Lung (tissue), 12 donors: ENCODE data around the gene ZNF827. TPM values are rescaled to one million over a fixed set of nuclear protein-coding genes. Genes with fewer than 3 reads are reported as not detected.
A peak's percentile ranks its signal among the peaks of the same experiment; 100 is the strongest.

Source experiments
- ATAC-seq: fragments of 200-7000 bp; cut with Tn5 transposase; one replicate; pipeline ENCODE4 v1.9.1; 2020; ENCODE audit warnings: moderate number of reproducible peaks; ENCODE audit not compliant: insufficient read depth, low FRiP score
- DNase-seq, 3 donors: peaks; one replicate each; pipeline ENCODE4 v3.0.0-alpha.2; 2013 to 2017
- H3K27ac ChIP-seq, 2 donors: one replicate each; pipeline ENCODE4 v1.5.1; 2013; ENCODE audit warnings: mild to moderate bottlenecking in 2 of 2, moderate library complexity in 2 of 2, control low read depth in 1 of 2, inconsistent platforms in 1 of 2, low read depth in 1 of 2, low read length in 1 of 2
- H3K27me3 ChIP-seq, 3 donors: one replicate each; pipeline ENCODE4 v1.5.1; 2013; ENCODE audit warnings: low read length in 2 of 3; ENCODE audit not compliant: control insufficient read depth in 3 of 3, insufficient read depth in 3 of 3
- H3K36me3 ChIP-seq, 4 donors: one replicate each; pipeline ENCODE4 v1.5.1; 2013; ENCODE audit warnings: low read length in 4 of 4, mild to moderate bottlenecking in 1 of 4, moderate library complexity in 1 of 4; ENCODE audit not compliant: control insufficient read depth in 4 of 4, insufficient read depth in 4 of 4
- H3K4me1 ChIP-seq, 5 donors: one replicate each; pipeline ENCODE4 v1.5.1; 2013; ENCODE audit warnings: low read length in 5 of 5, mild to moderate bottlenecking in 2 of 5, moderate library complexity in 1 of 5; ENCODE audit not compliant: control insufficient read depth in 5 of 5, insufficient read depth in 5 of 5
- H3K4me3 ChIP-seq: one replicate; pipeline ENCODE4 v1.5.1; 2013; ENCODE audit warnings: mild to moderate bottlenecking, control low read depth, moderate library complexity
- H3K9ac ChIP-seq, 2 donors: one replicate each; pipeline ENCODE4 v1.5.1; 2013; ENCODE audit warnings: low read length in 2 of 2, control low read depth in 1 of 2; ENCODE audit not compliant: insufficient read depth in 1 of 2
- H3K9me3 ChIP-seq, 4 donors: one replicate each; pipeline ENCODE4 v1.5.1; 2013; ENCODE audit warnings: low read length in 3 of 4, mild to moderate bottlenecking in 1 of 4, moderate library complexity in 1 of 4; ENCODE audit not compliant: control insufficient read depth in 4 of 4, insufficient read depth in 3 of 4
- WGBS, 2 donors: extraction: QIAGEN DNeasy Blood & Tissue Kit; methylation state at CpG; one replicate each; pipeline ENCODE4 v1.1.7; 2013; 5-methylcytosine and 5-hydroxymethylcytosine counted together
- polyA plus RNA-seq, 2 donors: library from polyadenylated mRNA; stranded (reverse); fragments of 200-250 nt; gene quantifications; one replicate each; pipeline ENCODE4 v1.2.1, GENCODE V29; 2013
- total RNA-seq, 2 donors: library from RNA; depleted of rRNA in 1 of 2; stranded (reverse); fragments of >200 nt in 1 of 2; gene quantifications; one replicate each; pipeline ENCODE4 v1.2.1, GENCODE V29; 2014 to 2021
- TF ChIP-seq, protein P1 (sequence below): IDR thresholded peaks from 2 replicates; pipeline ENCODE4 v1.5.1; 2012; ENCODE audit warnings: mild to moderate bottlenecking; ENCODE audit errors: control extremely low read depth, extremely low read depth
- donor health status: control.
- donor health status: control.
- donor health status: Bipolar disorder and iron deficiency.
- donor health status: healthy.
- donor health status: DM: yes; HTN: yes; CAD: no.

Gene ZNF827
- total and polyA plus RNA-seq, 4 donors: 2.7 to 27.4 (median 8.2) TPM

DNA sequence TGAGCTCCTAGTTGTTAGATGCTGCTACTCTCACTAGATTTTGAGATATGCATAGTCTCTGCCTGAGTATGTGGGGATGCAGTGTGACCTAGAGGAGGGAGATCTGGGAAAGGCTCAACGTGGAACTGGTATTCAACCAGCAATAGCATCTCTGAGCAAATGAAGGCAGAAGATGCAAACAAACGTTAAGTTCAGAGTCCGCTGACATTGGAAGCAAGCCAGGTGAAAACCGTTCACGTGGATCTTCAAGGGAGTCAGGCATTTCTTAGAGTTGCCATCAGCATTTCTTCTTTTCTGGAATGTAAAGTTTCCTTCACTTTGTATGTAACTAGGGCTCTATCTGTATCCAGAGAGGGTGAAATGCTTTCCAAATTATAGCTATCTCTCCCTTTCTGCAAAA lies 198.8 kb downstream of the ZNF827 start:
- WGBS, 2 donors: 51 to 78% methylated on average over 5 of the region's 5 CpGs
- ATAC-seq (no peak), DNase-seq (peak in 1 of 3 donors; percentile 11)
- Histone ChIP-seq H3K4me1 (peaks cover 3 to 23% (median 12%) of the 10 kb centered on the region in 5 donors), H3K27ac (no peak overlapping the region), H3K9me3 (peaks cover 0 to 3% (median 0%) of the 10 kb centered on the region in 4 donors), H3K9ac (no peak overlapping the region), H3K36me3 (no peaks in the 10 kb centered on the region), H3K27me3 (no peaks in the 10 kb centered on the region), H3K4me3 (no peak overlapping the region)
- TF ChIP-seq, protein P1, sequence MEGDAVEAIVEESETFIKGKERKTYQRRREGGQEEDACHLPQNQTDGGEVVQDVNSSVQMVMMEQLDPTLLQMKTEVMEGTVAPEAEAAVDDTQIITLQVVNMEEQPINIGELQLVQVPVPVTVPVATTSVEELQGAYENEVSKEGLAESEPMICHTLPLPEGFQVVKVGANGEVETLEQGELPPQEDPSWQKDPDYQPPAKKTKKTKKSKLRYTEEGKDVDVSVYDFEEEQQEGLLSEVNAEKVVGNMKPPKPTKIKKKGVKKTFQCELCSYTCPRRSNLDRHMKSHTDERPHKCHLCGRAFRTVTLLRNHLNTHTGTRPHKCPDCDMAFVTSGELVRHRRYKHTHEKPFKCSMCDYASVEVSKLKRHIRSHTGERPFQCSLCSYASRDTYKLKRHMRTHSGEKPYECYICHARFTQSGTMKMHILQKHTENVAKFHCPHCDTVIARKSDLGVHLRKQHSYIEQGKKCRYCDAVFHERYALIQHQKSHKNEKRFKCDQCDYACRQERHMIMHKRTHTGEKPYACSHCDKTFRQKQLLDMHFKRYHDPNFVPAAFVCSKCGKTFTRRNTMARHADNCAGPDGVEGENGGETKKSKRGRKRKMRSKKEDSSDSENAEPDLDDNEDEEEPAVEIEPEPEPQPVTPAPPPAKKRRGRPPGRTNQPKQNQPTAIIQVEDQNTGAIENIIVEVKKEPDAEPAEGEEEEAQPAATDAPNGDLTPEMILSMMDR: no peak

DNA sequence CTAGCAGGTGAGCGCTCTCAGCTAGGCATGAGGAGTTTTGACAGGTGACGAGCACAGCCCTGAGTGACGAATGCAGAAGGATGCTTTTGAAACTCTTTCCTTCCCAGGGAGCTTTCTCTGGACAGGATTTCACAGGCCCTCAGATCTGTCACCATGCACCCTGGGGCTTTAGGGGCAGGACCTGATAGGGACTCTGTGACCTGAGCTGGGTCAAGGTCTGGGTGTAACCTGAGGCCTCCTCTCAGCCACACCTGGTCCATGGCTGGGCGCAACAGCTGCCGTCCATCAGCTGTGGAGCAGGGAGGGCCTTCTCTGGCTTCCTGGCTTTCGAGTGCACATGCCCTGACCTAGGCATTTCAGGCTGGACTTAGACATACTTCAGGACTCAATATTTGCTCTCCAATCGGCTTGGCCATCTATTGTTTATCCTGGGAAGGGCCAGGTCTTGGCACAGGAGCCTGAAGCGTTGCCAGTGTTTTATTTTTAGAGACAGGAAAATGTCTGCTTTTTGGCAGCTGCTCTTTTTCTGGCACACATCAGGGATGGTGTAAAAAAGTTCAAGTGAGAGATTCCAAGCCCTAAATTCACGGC lies 202.3 kb downstream of the ZNF827 start:
- TF ChIP-seq, protein P1: no peak
- DNase-seq (peak; percentile 61 to 79 (median 61)), ATAC-seq (peak; percentile 16)
- Histone ChIP-seq H3K27me3 (no peaks in the 10 kb centered on the region), H3K36me3 (no peaks in the 10 kb centered on the region), H3K27ac (peak overlapping the region; percentile 88 to 91), H3K4me1 (peaks cover 12 to 29% (median 22%) of the 10 kb centered on the region in 5 donors), H3K9me3 (peaks cover 0 to 3% (median 0%) of the 10 kb centered on the region in 4 donors), H3K9ac (no peak overlapping the region), H3K4me3 (no peak overlapping the region)
- WGBS, 2 donors: 42 to 61% methylated on average over 9 of the region's 9 CpGs

- DNase-seq (no peak), ATAC-seq (no peak)
- peaks cover 13 to 30% (median 22%) of the 10 kb centered on the region in 5 donors for H3K4me1 ChIP-seq
- TF ChIP-seq, protein P1: no peak
- no peaks in the 10 kb centered on the region for H3K36me3 ChIP-seq
- no peak overlapping the region for H3K4me3 ChIP-seq
- peaks cover 0 to 3% (median 0%) of the 10 kb centered on the region in 4 donors for H3K9me3 ChIP-seq
- 74 to 77% methylated on average over 4 of the region's 4 CpGs for WGBS, 2 donors
- no peak overlapping the region for H3K9ac ChIP-seq
- peak overlapping the region; percentile 88 to 91 for H3K27ac ChIP-seq
- no peaks in the 10 kb centered on the region for H3K27me3 ChIP-seq
Observed at GRCh38 chr4:145735827-145736226, 202.8 kb downstream of the ZNF827 start.

DNA sequence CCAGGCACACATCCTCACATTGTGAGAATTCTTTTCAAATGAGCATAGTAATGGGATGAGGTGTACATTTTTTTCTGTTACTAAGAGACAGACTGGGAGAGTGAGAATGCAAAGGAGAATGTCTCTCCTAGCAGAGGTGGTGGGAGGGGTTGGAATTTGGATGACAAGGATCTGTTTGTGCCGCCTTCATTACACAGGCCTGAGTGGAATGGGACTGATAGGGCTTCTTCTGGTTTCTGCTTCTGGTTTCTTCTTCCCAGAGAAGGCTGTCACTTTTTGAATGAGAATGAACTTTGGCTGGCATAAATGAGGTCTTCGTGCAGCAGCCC lies 203.3 kb downstream of the ZNF827 start:
- H3K27me3 ChIP-seq: no peaks in the 10 kb centered on the region
- H3K9ac ChIP-seq: no peak overlapping the region
- H3K9me3 ChIP-seq: peaks cover 0 to 3% (median 0%) of the 10 kb centered on the region in 4 donors
- peak overlapping the region; percentile 91 to 94 for H3K27ac ChIP-seq
- ATAC-seq: no peak
- WGBS, 2 donors: 59 to 83% methylated on average over 2 of the region's 2 CpGs
- peak in 2 of 3 donors; percentile 22 to 35 for DNase-seq
- TF ChIP-seq, protein P1: no peak
- H3K36me3 ChIP-seq: no peaks in the 10 kb centered on the region
- H3K4me1 ChIP-seq: peaks cover 13 to 30% (median 22%) of the 10 kb centered on the region in 5 donors
- no peak overlapping the region for H3K4me3 ChIP-seq
